Right lobe of liver (tissue), 6 donors: ENCODE measurements around the gene PTPRN2. TPM values are rescaled to one million over a fixed set of nuclear protein-coding genes. Genes with fewer than 3 reads are reported as not detected.

ENCODE experiments used
- ATAC-seq, 4 donors: fragments of 200-7000 bp; cut with Tn5 transposase; one replicate each; pipeline ENCODE4 v1.9.1; 2020; ENCODE audit warnings: mild to moderate bottlenecking in 4 of 4, moderate library complexity in 4 of 4
- DNase-seq, 3 donors: peaks; one replicate each; pipeline ENCODE4 v3.0.0-alpha.2; 2020
- H3K27ac ChIP-seq, 3 donors: fragments of 200-600 bp; one replicate each; pipeline ENCODE4 v1.8.0; 2022
- H3K27me3 ChIP-seq, 2 donors: fragments of 200-600 bp; one replicate each; pipeline ENCODE4 v1.8.0; 2022
- H3K36me3 ChIP-seq, 4 donors: fragments of 200-600 bp; sonication (generic) in 1 of 4; one replicate each; pipeline versions ENCODE4 v1.5.1 to v1.8.0; 2017 to 2022; ENCODE audit warnings: control low read depth in 1 of 4
- H3K4me1 ChIP-seq, 4 donors: fragments of 200-600 bp; sonication (generic) in 1 of 4; one replicate each; pipeline versions ENCODE4 v1.5.1 to v1.8.0; 2017 to 2022; ENCODE audit warnings: control low read depth in 1 of 4
- H3K4me3 ChIP-seq, 3 donors: fragments of 200-600 bp; one replicate each; pipeline ENCODE4 v1.8.0; 2022
- H3K9me3 ChIP-seq, 4 donors: fragments of 200-600 bp; sonication (generic) in 1 of 4; one replicate each; pipeline versions ENCODE4 v1.5.1 to v1.8.0; 2017 to 2022; ENCODE audit warnings: control low read depth in 1 of 4
- POLR2A ChIP-seq: fragments of 450-650 bp; IDR thresholded peaks from one replicate; pipeline ENCODE4 v1.6.1; 2017; ENCODE audit warnings: antibody characterized with exemption, mild to moderate bottlenecking
- WGBS: methylation state at CpG from one replicate; pipeline ENCODE4 v1.1.6; 2018; ENCODE audit warnings: low coverage, low lambda C conversion rate; ENCODE audit not compliant: insufficient coverage; ENCODE audit errors: missing lambda C conversion rate; 5-methylcytosine and 5-hydroxymethylcytosine counted together
- intact Hi-C, 2 donors: fragments of 100-400 bp; cut with DNase I; formaldehyde crosslinking; loops; one replicate each; pipeline versions ENCODE4 v1.11.2 to v1.14.1; 2022
- total RNA-seq, 6 experiments: library from RNA; depleted of rRNA in 2 of 6; stranded (reverse); fragments of >200 nt in 2 of 6; fragmentation: NEBNext Ultra II Directional in 3 of 6; extraction: Animal tissue kit (Norgen Biotek cat#: 25700) in 3 of 6; gene quantifications; one replicate each; pipeline versions ENCODE4 v1.1.0 to v1.2.4, GENCODE V29; 2016 to 2023
- TF ChIP-seq, protein P1 (sequence below), 4 donors: fragments of 200-600 bp in 3 of 4; fragments of 450-650 bp in 1 of 4; IDR thresholded peaks; one replicate each; pipeline versions ENCODE4 v1.5.1 to v1.8.0; 2016 to 2022; ENCODE audit warnings: antibody characterized with exemption in 4 of 4, mild to moderate bottlenecking in 2 of 4
- donor health status: DM: no; HTN: yes; CAD: no.
- donor health status: DM: no; HTN: no; CAD: no.
- donor health status: DM: no; HTN: no; CAD: no.
- donor health status: DM: no; HTN: yes; CAD: no.
- donor health status: DM: no; HTN: yes; CAD: no.

The PTPRN2 gene
- total RNA-seq, 6 experiments from 2014 or later = 0.15 to 0.87 (median 0.67) TPM

DNA sequence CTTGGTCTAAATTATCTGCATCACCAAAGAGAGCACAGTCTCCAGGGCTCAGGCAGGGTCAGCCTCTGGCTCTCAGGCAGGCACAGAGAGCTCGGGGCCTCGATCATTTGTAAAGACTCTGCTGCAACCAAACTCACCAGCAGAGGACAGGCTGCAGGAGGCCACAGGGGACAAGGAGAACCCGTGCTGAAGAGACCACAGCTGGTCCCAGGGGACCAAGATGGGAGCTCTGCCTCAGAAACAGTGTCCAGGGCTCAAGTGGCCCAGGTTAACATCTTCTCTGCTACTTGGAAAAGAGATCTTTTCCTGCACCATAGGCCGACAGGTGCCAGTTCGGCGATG lies 543.2 kb downstream of the PTPRN2 start:
- Histone ChIP-seq H3K36me3 (no peaks in the 10 kb centered on the region), H3K27me3 (no peaks in the 10 kb centered on the region), H3K4me1 (no peaks in the 10 kb centered on the region), H3K27ac (no peak overlapping the region), H3K4me3 (no peak overlapping the region), H3K9me3 (no peaks in the 10 kb centered on the region)
- WGBS = 6% methylated on average over 3 of the region's 6 CpGs
- intact Hi-C loops = no loop called here
- DNase-seq (peak in 1 of 3 donors; percentile 26), ATAC-seq (no peak)
- no peak for TF ChIP-seq POLR2A
- TF ChIP-seq, protein P1, sequence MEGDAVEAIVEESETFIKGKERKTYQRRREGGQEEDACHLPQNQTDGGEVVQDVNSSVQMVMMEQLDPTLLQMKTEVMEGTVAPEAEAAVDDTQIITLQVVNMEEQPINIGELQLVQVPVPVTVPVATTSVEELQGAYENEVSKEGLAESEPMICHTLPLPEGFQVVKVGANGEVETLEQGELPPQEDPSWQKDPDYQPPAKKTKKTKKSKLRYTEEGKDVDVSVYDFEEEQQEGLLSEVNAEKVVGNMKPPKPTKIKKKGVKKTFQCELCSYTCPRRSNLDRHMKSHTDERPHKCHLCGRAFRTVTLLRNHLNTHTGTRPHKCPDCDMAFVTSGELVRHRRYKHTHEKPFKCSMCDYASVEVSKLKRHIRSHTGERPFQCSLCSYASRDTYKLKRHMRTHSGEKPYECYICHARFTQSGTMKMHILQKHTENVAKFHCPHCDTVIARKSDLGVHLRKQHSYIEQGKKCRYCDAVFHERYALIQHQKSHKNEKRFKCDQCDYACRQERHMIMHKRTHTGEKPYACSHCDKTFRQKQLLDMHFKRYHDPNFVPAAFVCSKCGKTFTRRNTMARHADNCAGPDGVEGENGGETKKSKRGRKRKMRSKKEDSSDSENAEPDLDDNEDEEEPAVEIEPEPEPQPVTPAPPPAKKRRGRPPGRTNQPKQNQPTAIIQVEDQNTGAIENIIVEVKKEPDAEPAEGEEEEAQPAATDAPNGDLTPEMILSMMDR (IDR thresholded peaks at IDR 0.05) = no peak

DNA sequence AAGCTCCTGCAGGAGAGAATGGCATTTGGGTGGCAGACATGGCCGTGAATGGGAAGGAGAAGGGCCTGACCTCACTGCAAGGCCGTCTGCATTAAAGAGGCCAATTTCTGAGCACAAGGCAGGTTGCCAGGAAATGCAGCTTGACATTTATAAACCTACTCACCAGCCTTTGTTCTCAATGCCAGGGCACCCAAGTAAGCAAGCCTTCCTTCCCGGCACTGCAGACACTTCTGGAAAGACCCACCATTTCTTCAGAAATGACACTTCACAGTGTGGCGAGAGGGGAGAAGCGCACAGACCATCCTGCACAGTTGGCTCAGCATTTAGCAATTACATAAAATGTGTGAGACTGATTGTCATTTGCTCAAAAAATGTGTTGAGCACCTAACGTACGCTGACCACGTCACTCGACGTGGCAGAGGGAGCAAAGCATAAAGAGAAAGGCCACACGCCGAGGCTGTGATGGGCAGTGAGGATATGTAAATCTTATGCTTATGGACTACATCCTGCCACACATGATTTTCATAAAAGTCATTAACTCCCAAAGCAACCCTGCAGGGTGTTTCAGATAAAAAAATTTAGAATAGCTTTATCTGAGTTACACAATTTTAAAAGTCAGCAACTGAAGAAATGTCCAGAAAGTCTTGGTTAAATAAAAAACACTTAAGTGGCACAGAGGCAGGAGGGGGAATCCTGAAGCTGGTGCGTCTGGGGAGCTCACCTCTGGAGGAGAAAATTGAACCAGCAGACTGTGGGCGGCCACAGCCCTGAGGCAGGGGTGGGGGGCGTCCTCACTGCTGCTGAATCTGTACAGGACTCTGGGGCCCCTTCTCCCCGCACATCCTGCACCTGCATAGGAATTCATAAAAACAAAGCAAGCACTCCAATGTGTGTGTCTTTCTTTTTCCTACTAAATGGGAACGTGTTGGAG lies 543.8 kb downstream of the PTPRN2 start:
- DNase-seq = peak in 1 of 3 donors; percentile 23
- Histone ChIP-seq H3K27me3 (no peaks in the 10 kb centered on the region), H3K4me3 (no peak overlapping the region), H3K9me3 (no peaks in the 10 kb centered on the region), H3K27ac (no peak overlapping the region), H3K36me3 (no peaks in the 10 kb centered on the region), H3K4me1 (no peaks in the 10 kb centered on the region)
- 46% methylated on average over 16 of the region's 17 CpGs for WGBS
- intact Hi-C loops = no loop called here
- TF ChIP-seq POLR2A = no peak
- TF ChIP-seq, protein P1 (IDR thresholded peaks at IDR 0.05) = no peak
- no peak for ATAC-seq

DNA sequence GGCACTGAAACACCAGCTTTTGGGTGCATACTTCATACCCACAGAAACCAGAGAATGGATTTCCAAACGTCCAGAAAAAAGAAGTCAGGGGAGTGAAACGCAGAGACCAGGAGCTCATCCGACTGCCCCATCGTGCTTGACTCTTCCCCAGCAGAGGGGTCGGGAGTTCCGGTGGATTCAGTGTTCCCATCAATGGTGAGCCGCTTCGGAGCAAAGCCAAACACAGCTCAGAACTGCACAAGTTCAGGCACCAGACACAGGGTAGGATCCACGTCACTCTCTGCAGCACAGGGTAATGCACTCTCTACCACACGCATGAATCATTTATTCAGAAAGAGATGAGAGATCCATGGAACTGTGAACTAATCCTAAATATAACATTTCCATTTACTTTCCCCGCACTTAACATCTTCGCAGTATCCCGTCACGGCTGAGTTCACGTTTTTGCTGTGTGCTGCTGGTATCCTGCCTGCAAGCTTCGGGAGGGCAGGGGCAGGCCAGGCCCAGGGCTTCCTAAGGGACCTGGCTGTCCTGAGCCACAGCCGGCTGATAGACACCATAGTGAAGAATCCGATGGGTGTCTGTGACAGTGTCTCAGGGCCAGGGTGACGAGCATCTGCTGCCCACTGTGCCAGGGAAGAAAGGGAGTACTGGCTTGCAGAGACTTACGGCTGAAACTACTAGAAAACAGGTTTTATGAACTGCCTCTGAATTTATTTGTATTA lies 545.3 kb downstream of the PTPRN2 start:
- WGBS = 75% methylated on average over 14 of the region's 20 CpGs
- peak in 1 of 3 donors; percentile 23 for DNase-seq
- TF ChIP-seq, protein P1 (IDR thresholded peaks at IDR 0.05) = no peak
- TF ChIP-seq POLR2A = no peak

DNA sequence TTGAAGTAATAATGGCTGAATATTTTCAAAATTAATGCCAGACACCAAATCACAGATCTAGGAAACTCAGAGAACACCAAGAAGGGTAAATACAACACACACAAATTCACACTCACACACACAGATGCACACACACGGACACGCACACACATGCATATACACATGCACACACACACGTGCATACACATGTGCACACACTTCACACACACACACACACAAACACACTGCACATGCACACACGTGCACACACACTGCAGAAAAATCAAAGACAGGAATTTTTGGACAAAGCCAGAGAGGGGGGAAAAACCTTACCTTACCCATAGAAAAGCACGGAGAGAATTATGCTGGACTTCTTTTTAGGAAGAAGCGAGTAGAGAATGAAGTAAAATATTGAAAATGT lies 547.4 kb downstream of the PTPRN2 start:
- no peak for ATAC-seq
- no peaks in the 10 kb centered on the region for H3K9me3 ChIP-seq

More for the DNA sequence above, 545.3 kb downstream of the PTPRN2 start:
- no peaks in the 10 kb centered on the region for H3K4me1 ChIP-seq
- intact Hi-C loops = no loop called here
- H3K27ac ChIP-seq = no peak overlapping the region
- no peaks in the 10 kb centered on the region for H3K36me3 ChIP-seq
- no peaks in the 10 kb centered on the region for H3K9me3 ChIP-seq
- H3K27me3 ChIP-seq = no peaks in the 10 kb centered on the region
- ATAC-seq = no peak
- no peak overlapping the region for H3K4me3 ChIP-seq

More for the DNA sequence above, 547.4 kb downstream of the PTPRN2 start:
- no peak overlapping the region for H3K27ac ChIP-seq
- no peaks in the 10 kb centered on the region for H3K36me3 ChIP-seq
- no peak for TF ChIP-seq POLR2A
- TF ChIP-seq, protein P1 (IDR thresholded peaks at IDR 0.05) = no peak
- intact Hi-C loops = no loop called here
- H3K4me1 ChIP-seq = no peaks in the 10 kb centered on the region
- H3K4me3 ChIP-seq = no peak overlapping the region
- peak in 1 of 3 donors; percentile 6 for DNase-seq
- H3K27me3 ChIP-seq = no peaks in the 10 kb centered on the region
- 60% methylated on average over 6 of the region's 6 CpGs for WGBS
